GM12878 (cell line): ENCODE measurements around the gene FSIP1. TPM values are rescaled to one million over a fixed set of nuclear protein-coding genes. Genes with fewer than 3 reads are reported as not detected.

Experiments
- ATAC-seq: fragments of 200-7000 bp; cut with Tn5 transposase; 3 replicates; pipeline ENCODE4 v1.9.1; 2020; ENCODE audit warnings: mild to moderate bottlenecking, moderate library complexity
- BruUV-seq: library from RNA; stranded (reverse); fragments of 400-500 nt; replicated peaks from 2 replicates; lab custom pipeline; 2021; lab: Mats Ljungman, UMichigan
- CTCF ChIA-PET: fragments of 300-600 bp; sonication (Branson Sonifier 250); formaldehyde crosslinking; extraction: SDS; loops from one replicate; lab custom pipeline; 2021; ENCODE audit warnings: inconsistent platforms; lab: Yijun Ruan, JAX
- POLR2A ChIA-PET: fragments of 350-600 bp; formaldehyde crosslinking; extraction: SDS; loops from one replicate; lab custom pipeline; 2021; ENCODE audit warnings: inconsistent platforms; lab: Charles Lee
- RAD21 ChIA-PET: fragments of 300-600 bp; sonication (Branson Sonifier 250); formaldehyde crosslinking; loops from one replicate; lab custom pipeline; 2023; ENCODE audit warnings: antibody characterized with exemption; ENCODE audit not compliant: unreplicated experiment; lab: Charles Lee
- SMC1A ChIA-PET: fragments of 300-600 bp; sonication (Branson Sonifier 250); formaldehyde crosslinking; loops from one replicate; lab custom pipeline; 2023; ENCODE audit not compliant: unreplicated experiment, uncharacterized antibody; lab: Charles Lee
- DNase-seq: peaks from one replicate; pipeline ENCODE4 v3.0.0-alpha.2; 2011; ENCODE audit warnings: low read depth, low spot score
- FAIRE-seq: peaks from 3 replicates; lab custom pipeline; 2011; peaks lifted over from hg19 to GRCh38; lab: Jason Lieb, UNC
- H2AFZ ChIP-seq: 2 replicates; pipeline ENCODE4 v1.6.0; 2011; ENCODE audit warnings: low read depth, low read length, control low read depth; ENCODE audit not compliant: control insufficient read depth
- H3K27ac ChIP-seq: 2 replicates; pipeline ENCODE4 v1.5.1; 2011; ENCODE audit warnings: control low read depth; ENCODE audit not compliant: control insufficient read depth, insufficient read depth
- H3K27me3 ChIP-seq, 2 experiments: replicated peaks in 1 of 2; 2 replicates each; pipeline versions ENCODE4 v1.6.0 to v1.6.1; 2011; ENCODE audit warnings: low read length in 1 of 2; ENCODE audit not compliant: control insufficient read depth in 2 of 2, insufficient read depth in 2 of 2
- H3K36me3 ChIP-seq, 2 experiments: 2 replicates each; pipeline ENCODE4 v1.5.1; 2011; ENCODE audit warnings: low read length in 1 of 2; ENCODE audit not compliant: control insufficient read depth in 2 of 2, insufficient read depth in 2 of 2
- H3K4me1 ChIP-seq: 2 replicates; pipeline ENCODE4 v1.6.1; 2011; ENCODE audit warnings: mild to moderate bottlenecking, low read length, moderate library complexity, mixed read lengths; ENCODE audit not compliant: control insufficient read depth, insufficient read depth
- H3K4me2 ChIP-seq: 2 replicates; pipeline ENCODE4 v1.6.0; 2011; ENCODE audit warnings: control low read depth; ENCODE audit not compliant: control insufficient read depth, insufficient read depth
- H3K4me3 ChIP-seq: fragments of 200-600 bp; sonication (generic); 2 replicates; pipeline ENCODE4 v1.5.1; 2016
- H3K79me2 ChIP-seq: 2 replicates; pipeline ENCODE4 v1.6.0; 2011; ENCODE audit warnings: low read length; ENCODE audit not compliant: control insufficient read depth, insufficient read depth
- H3K9ac ChIP-seq: 2 replicates; pipeline ENCODE4 v1.8.0; 2011; ENCODE audit warnings: low read length, control low read depth, mixed read lengths; ENCODE audit not compliant: control insufficient read depth, insufficient read depth
- H3K9me3 ChIP-seq: replicated peaks from 3 replicates; pipeline ENCODE4 v1.5.1; 2011; ENCODE audit warnings: mild to moderate bottlenecking, low read length; ENCODE audit not compliant: control insufficient read depth, insufficient read depth
- H4K20me1 ChIP-seq: 2 replicates; pipeline ENCODE4 v1.6.0; 2011; ENCODE audit not compliant: control insufficient read depth, insufficient read depth
- ATF2 ChIP-seq: IDR thresholded peaks from 2 replicates; pipeline ENCODE4 v1.6.1; 2012; ENCODE audit warnings: low read length, inconsistent platforms
- ETV6 ChIP-seq, 2 experiments: fragments of 450-650 bp in 1 of 2; IDR thresholded peaks in 1 of 2; conservative IDR thresholded peaks in 1 of 2; 2 replicates each; pipeline ENCODE4 v1.6.1; 2014; ENCODE audit warnings: antibody characterized with exemption in 1 of 2, borderline replicate concordance in 1 of 2, low read depth in 1 of 2, mild to moderate bottlenecking in 1 of 2, moderate library complexity in 1 of 2
- FOS ChIP-seq: IDR thresholded peaks from 3 replicates; pipeline ENCODE4 v1.6.1; 2011; ENCODE audit warnings: borderline replicate concordance; ENCODE audit not compliant: insufficient read length; ENCODE audit errors: extremely low read depth
- NR2F1 ChIP-seq: fragments of 450-650 bp; conservative IDR thresholded peaks from 2 replicates; pipeline ENCODE4 v1.6.1; 2017; ENCODE audit warnings: mild to moderate bottlenecking
- TCF12 ChIP-seq: IDR thresholded peaks from 2 replicates; pipeline ENCODE4 v1.6.1; 2011; ENCODE audit warnings: low read depth, mild to moderate bottlenecking, low read length
- WGBS: methylation state at CpG from one replicate; pipeline ENCODE4 v1.1.6; 2016; ENCODE audit warnings: low lambda C conversion rate; ENCODE audit not compliant: insufficient replicate concordance, insufficient coverage; ENCODE audit errors: missing lambda C conversion rate; 5-methylcytosine and 5-hydroxymethylcytosine counted together
- in situ Hi-C: fragments of 300-500 bp; cut with MboI; formaldehyde crosslinking; loops from 9 replicates; pipeline ENCODE4 v1.14.3; 2018; ENCODE audit warnings: mixed read lengths
- intact Hi-C: fragments of 100-400 bp; cut with micrococcal nuclease; formaldehyde crosslinking; loops from one replicate; pipeline ENCODE4 v1.14.2; 2022; ENCODE audit not compliant: unreplicated experiment
- polyA plus RNA-seq, 11 experiments: library from polyadenylated mRNA; depleted of rRNA in 4 of 11; unstranded in 6 of 11; stranded (reverse) in 5 of 11; fragments of >200 nt; fragmentation: Nextera tagmentation in 4 of 11; fragmentation: Illumina TruSeq in 1 of 11; extraction: Ambion mirVana in 4 of 11; extraction: Trizol in 1 of 11; gene quantifications; 1 replicate in 1 of 11; 2 replicates in 10 of 11; pipeline versions ENCODE4 v1.2.1 to v1.2.3, GENCODE V29; 2011 to 2016; ENCODE audit warnings: inconsistent platforms in 2 of 11, missing spikeins in 2 of 11, low read depth in 1 of 11
- total RNA-seq, 4 experiments: library from RNA; depleted of rRNA in 3 of 4; stranded (reverse); fragments of >200 nt in 3 of 4; fragmentation: Illumina TruSeq in 1 of 4; extraction: Trizol in 1 of 4; gene quantifications; 2 replicates each; pipeline versions ENCODE4 v1.2.1 to v1.2.3, GENCODE V29; 2013 to 2021
- TF ChIP-seq, protein P1 (sequence below): fragments of 150-350 bp; IDR thresholded peaks from 2 replicates; pipeline ENCODE4 v1.6.1; 2014; ENCODE audit warnings: mild to moderate bottlenecking, low read depth, low read length

FSIP1 gene
- total and polyA plus RNA-seq, 10 of the 15 experiments (the other 5 are each of a cell fraction or from before 2014, with no cell fraction given): 0.15 to 0.67 (median 0.35) TPM

- Histone ChIP-seq H3K27me3 (no peaks in the 10 kb centered on the region), H3K27ac (no peak overlapping the region), H3K36me3 (no peaks in the 10 kb centered on the region), H3K79me2 (no peaks in the 10 kb centered on the region), H3K4me3 (no peak overlapping the region), H3K4me1 (no peaks in the 10 kb centered on the region), H3K9ac (no peak overlapping the region), H3K9me3 (no peaks in the 10 kb centered on the region), H2AFZ (no peak overlapping the region), H3K4me2 (no peak overlapping the region), H4K20me1 (no peaks in the 10 kb centered on the region)
- in situ Hi-C loops: no loop called here
- ChIA-PET RAD21 (no interaction called here), POLR2A (no interaction called here), SMC1A (interaction anchor here (4.4 kb wide), 1 partner anchor 19 kb away, joined by 30 read pairs; no protein-coding TSS in a partner anchor), CTCF (interaction anchor here (3.5 kb wide), 1 partner anchor 17 kb away, joined by 34 read pairs; no protein-coding TSS in a partner anchor)
- no peak for TF ChIP-seq TCF12
- no peak for FAIRE-seq
- no peak for DNase-seq
- BruUV-seq: no TSS peak
- no peak for ATAC-seq
- intact Hi-C loops: no loop called here
- 31% methylated on average over 3 of the region's 3 CpGs for WGBS
Observed at GRCh38 chr15:39738998-39739397, 43.6 kb downstream of the FSIP1 start.

DNA sequence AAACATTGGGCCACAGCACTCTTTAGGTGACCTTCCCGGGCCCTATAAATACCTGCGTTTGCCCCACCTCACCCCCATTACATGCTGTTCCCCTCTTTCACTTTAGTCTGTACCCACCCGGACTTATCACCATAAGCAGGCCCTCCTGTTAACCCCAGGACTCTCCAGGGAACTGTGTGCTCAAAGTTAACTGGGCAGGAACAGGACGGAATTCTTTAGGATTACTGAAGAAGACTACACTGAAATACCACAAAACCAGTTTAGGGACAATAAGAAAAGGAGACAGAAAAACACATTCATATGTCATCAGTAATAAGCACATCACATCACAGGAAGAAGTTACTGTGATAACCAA lies 45.5 kb downstream of the FSIP1 start:
- no peak for FAIRE-seq
- 2% methylated on average over 4 of the region's 4 CpGs for WGBS
- ChIA-PET SMC1A (no interaction called here), CTCF (no interaction called here), POLR2A (no interaction called here), RAD21 (interaction anchor here (0.9 kb wide), 1 partner anchor 20 kb away, joined by 3 read pairs; no protein-coding TSS in a partner anchor)
- no peak overlapping the region for H2AFZ ChIP-seq
- no peak for DNase-seq
- H3K9ac ChIP-seq: no peak overlapping the region
- H3K9me3 ChIP-seq: no peaks in the 10 kb centered on the region
- no peak overlapping the region for H3K27ac ChIP-seq
- no peak overlapping the region for H3K4me3 ChIP-seq
- H4K20me1 ChIP-seq: no peaks in the 10 kb centered on the region
- intact Hi-C loops: no loop called here
- H3K4me2 ChIP-seq: no peak overlapping the region
- no peaks in the 10 kb centered on the region for H3K36me3 ChIP-seq
- H3K27me3 ChIP-seq: no peaks in the 10 kb centered on the region
- BruUV-seq: no TSS peak
- in situ Hi-C loops: no loop called here
- no peaks in the 10 kb centered on the region for H3K4me1 ChIP-seq
- ATAC-seq: no peak
- H3K79me2 ChIP-seq: no peaks in the 10 kb centered on the region
- TF ChIP-seq TCF12 (no peak), ETV6 (conservative IDR thresholded peaks at IDR 0.05 in 1 of 2, IDR thresholded peaks at IDR 0.05 in 1 of 2; ENCODE audit: borderline replicate concordance in 1 of 2, low read depth in 1 of 2) (no peak), NR2F1 (no peak), ATF2 (no peak), FOS (no peak)
- TF ChIP-seq, protein P1, sequence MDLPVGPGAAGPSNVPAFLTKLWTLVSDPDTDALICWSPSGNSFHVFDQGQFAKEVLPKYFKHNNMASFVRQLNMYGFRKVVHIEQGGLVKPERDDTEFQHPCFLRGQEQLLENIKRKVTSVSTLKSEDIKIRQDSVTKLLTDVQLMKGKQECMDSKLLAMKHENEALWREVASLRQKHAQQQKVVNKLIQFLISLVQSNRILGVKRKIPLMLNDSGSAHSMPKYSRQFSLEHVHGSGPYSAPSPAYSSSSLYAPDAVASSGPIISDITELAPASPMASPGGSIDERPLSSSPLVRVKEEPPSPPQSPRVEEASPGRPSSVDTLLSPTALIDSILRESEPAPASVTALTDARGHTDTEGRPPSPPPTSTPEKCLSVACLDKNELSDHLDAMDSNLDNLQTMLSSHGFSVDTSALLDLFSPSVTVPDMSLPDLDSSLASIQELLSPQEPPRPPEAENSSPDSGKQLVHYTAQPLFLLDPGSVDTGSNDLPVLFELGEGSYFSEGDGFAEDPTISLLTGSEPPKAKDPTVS: no peak
- TF ChIP-seq, all 136 proteins: peak for 0
